Measurements from ENCODE around the gene TSPAN5. TPM values are rescaled to one million over a fixed set of nuclear protein-coding genes. Genes with fewer than 3 reads are reported as not detected.

The TSPAN5 gene
- total and polyA plus RNA-seq, 11 donors: 1.0 to 10.2 (median 5.6) TPM

DNA sequence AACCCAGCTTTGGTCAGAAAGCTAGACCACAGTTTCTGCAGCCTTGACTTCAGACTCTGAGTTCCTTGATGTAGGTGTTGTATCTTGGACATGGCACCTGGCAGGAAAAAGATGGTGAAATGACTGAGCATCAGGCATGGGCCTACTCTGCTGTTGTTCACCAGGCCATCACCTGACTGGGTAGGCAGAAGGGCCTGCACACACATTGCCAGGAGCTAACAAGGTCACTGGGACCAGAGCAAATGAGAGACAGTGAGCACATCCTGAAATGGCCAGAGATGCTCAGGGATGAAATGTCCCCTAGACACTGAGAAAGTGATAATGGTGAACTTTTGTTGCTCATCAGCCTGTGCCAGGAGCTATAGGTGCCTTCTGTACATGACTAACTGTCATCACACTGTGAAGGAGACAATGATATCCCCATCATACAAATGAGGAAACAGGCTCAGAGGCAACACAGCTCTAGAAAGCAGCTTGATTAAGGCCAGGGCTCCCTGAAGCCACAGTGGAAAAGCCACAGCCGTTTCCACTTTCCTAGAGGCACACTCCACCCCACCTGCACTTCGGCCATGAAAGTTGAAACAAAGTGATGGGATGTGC is 128.3 kb downstream of the TSPAN5 start:
- no peak overlapping the region for H3K27ac ChIP-seq

DNA sequence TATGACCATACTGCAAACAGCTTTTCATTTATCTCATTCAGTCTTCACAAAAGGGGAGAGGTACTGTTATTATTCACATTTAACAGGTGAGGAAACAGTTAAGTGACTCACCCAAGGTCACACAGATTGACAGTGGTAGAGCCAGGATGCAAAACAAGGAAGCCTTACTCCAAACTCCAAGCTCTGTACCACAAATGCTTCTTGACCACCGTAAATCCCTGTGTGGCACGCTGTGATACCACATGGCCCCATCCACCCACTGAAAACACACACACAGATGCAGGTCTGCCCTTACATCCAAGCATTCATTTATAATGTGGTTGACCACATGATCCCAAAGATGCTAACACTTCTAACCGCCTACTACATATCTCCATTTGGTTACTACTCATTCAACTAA is 129.5 kb downstream of the TSPAN5 start:
- H3K4me1 ChIP-seq: peaks cover 0 to 11% (median 0%) of the 10 kb centered on the region in 12 donors
- H3K9me3 ChIP-seq: no peaks in the 10 kb centered on the region
- no peaks in the 10 kb centered on the region for H3K36me3 ChIP-seq
- WGBS, 4 donors: 95 to 98% (median 96%) methylated on average over 3 of the region's 3 CpGs
- TF ChIP-seq, protein P1, sequence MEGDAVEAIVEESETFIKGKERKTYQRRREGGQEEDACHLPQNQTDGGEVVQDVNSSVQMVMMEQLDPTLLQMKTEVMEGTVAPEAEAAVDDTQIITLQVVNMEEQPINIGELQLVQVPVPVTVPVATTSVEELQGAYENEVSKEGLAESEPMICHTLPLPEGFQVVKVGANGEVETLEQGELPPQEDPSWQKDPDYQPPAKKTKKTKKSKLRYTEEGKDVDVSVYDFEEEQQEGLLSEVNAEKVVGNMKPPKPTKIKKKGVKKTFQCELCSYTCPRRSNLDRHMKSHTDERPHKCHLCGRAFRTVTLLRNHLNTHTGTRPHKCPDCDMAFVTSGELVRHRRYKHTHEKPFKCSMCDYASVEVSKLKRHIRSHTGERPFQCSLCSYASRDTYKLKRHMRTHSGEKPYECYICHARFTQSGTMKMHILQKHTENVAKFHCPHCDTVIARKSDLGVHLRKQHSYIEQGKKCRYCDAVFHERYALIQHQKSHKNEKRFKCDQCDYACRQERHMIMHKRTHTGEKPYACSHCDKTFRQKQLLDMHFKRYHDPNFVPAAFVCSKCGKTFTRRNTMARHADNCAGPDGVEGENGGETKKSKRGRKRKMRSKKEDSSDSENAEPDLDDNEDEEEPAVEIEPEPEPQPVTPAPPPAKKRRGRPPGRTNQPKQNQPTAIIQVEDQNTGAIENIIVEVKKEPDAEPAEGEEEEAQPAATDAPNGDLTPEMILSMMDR (IDR thresholded peaks at IDR 0.05): no peak
- TF ChIP-seq POLR2A (IDR thresholded peaks at IDR 0.05): no peak
- H3K27me3 ChIP-seq: no peaks in the 10 kb centered on the region
- ATAC-seq (no peak), DNase-seq (no peak)
- intact Hi-C loops (cut with DNase I): no loop called here
- H3K4me3 ChIP-seq: no peak overlapping the region
- H3K27ac ChIP-seq: no peak overlapping the region

More for the DNA sequence above, 128.3 kb downstream of the TSPAN5 start:
- no peaks in the 10 kb centered on the region for H3K27me3 ChIP-seq
- H3K4me1 ChIP-seq: peaks cover 0 to 11% (median 0%) of the 10 kb centered on the region in 12 donors
- H3K9me3 ChIP-seq: no peaks in the 10 kb centered on the region
- TF ChIP-seq POLR2A (IDR thresholded peaks at IDR 0.05): no peak
- TF ChIP-seq, protein P1 (IDR thresholded peaks at IDR 0.05): no peak
- no peaks in the 10 kb centered on the region for H3K36me3 ChIP-seq
- DNase-seq (no peak), ATAC-seq (no peak)
- intact Hi-C loops (cut with DNase I): no loop called here
- 82 to 89% (median 84%) methylated on average over 2 of the region's 2 CpGs for WGBS, 4 donors
- H3K4me3 ChIP-seq: no peak overlapping the region

DNA sequence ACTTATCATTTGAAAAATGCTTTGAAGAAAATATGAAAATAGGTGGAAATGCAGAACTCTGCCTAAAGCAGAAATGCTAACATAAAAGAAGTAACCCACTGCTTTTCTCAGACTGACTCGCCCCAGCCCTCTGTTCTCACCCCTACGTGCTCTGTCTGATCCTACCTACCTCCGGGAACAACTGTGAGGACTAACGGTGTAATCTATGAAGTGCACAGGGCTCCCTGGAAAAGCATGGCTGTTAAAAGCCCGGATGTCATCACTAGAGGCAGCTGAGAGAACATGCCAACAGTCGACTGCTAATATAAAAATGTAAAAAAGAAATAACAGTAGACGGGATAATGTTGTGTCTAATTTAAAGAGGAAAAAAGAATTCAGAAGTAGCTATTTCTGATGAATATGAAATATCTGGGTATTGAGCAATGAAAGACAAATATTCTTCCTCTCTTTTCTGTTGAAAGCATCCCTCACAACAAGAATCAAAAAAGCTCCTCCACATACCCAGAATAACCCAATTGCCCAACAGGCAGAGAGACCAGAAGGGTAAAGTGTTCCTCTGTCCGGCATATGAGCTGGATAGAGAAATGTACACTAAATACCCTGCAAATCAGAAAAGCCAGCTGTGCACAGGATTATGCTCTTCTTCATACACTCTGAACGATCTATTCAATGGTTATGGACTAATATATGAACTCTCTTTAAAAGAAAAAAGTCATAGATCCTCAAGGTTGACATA is 130.7 kb downstream of the TSPAN5 start:
- intact Hi-C loops (cut with DNase I): no loop called here
- peak; percentile 73 to 84 (median 79) for ATAC-seq

DNA sequence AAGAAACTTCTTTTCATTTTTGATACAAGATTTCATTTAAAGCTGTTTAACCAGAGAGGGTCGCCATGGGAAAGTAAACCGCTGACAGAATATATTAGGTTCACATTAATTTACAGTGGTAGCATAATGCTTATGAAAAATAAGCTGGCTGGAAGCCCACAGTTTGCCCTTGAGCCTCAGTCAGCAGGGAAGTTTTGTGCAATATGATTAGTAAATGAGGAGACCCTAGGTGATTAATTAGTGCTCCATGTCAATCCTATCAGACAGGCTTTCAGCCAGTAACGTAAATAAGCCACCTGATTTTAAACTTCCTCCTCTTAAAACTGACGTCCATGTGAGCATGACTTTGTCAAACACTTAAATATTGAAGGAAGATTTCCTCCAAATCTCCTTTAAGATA is 134.2 kb downstream of the TSPAN5 start:
- Histone ChIP-seq H3K27ac (no peak overlapping the region), H3K9me3 (no peaks in the 10 kb centered on the region), H3K4me1 (peaks cover 0 to 34% (median 0%) of the 10 kb centered on the region in 12 donors), H3K36me3 (no peaks in the 10 kb centered on the region), H3K27me3 (no peaks in the 10 kb centered on the region), H3K4me3 (no peak overlapping the region)
- intact Hi-C loops (cut with DNase I): no loop called here
- ATAC-seq: no peak
- 64 to 71% (median 70%) methylated on average over 4 of the region's 4 CpGs for whole genome bisulfite sequencing, 4 donors
- TF ChIP-seq POLR2A (IDR thresholded peaks at IDR 0.05): no peak
- TF ChIP-seq, protein P1 (IDR thresholded peaks at IDR 0.05): no peak
- DNase-seq: no peak

More for the DNA sequence above, 130.7 kb downstream of the TSPAN5 start:
- H3K36me3 ChIP-seq: no peaks in the 10 kb centered on the region
- H3K4me1 ChIP-seq: peaks cover 0 to 13% (median 0%) of the 10 kb centered on the region in 12 donors
- peak overlapping the region in 1 of 12 donors; percentile 11 for H3K4me3 ChIP-seq
- no peaks in the 10 kb centered on the region for H3K9me3 ChIP-seq
- no peak for DNase-seq
- TF ChIP-seq, protein P1 (IDR thresholded peaks at IDR 0.05): no peak
- no peak for TF ChIP-seq POLR2A (IDR thresholded peaks at IDR 0.05)
- 49 to 61% (median 52%) methylated on average over 9 of the region's 9 CpGs for WGBS, 4 donors
- no peaks in the 10 kb centered on the region for H3K27me3 ChIP-seq
- no peak overlapping the region for H3K27ac ChIP-seq

Data from heart left ventricle (tissue), 16 donors.